Testis (tissue), 3 donors: ENCODE data around the gene GAB2. TPM values are rescaled to one million over a fixed set of nuclear protein-coding genes. Genes with fewer than 3 reads are reported as not detected.
A peak's percentile ranks its signal among the peaks of the same experiment; 100 is the strongest.
"Not testable (repeated sequence)": the region's sequence is repeated elsewhere in the genome, so short reads cannot be mapped to it uniquely, and the experiment has no call there.

Experiments used
- DNase-seq: peaks from one replicate; pipeline ENCODE4 v3.0.0-alpha.2; 2019
- H3K27ac ChIP-seq, 2 donors: fragments of 200-600 bp; sonication (generic); one replicate each; pipeline ENCODE4 v1.5.1; 2019
- H3K27me3 ChIP-seq: fragments of 200-600 bp; sonication (generic); one replicate; pipeline ENCODE4 v1.5.1; 2019
- H3K36me3 ChIP-seq: fragments of 200-600 bp; sonication (generic); one replicate; pipeline ENCODE4 v1.5.1; 2017; ENCODE audit warnings: low read depth; ENCODE audit errors: missing control alignments
- H3K4me1 ChIP-seq: fragments of 200-600 bp; sonication (generic); one replicate; pipeline ENCODE4 v1.5.1; 2019
- H3K4me3 ChIP-seq, 2 donors: fragments of 200-600 bp; sonication (generic); one replicate each; pipeline ENCODE4 v1.5.1; 2017 to 2019
- H3K9me3 ChIP-seq: fragments of 200-600 bp; sonication (generic); one replicate; pipeline ENCODE4 v1.5.1; 2017
- POLR2A ChIP-seq: fragments of 450-650 bp; IDR thresholded peaks from one replicate; pipeline ENCODE4 v1.6.1; 2017; ENCODE audit warnings: antibody characterized with exemption, mild to moderate bottlenecking, moderate library complexity
- whole genome bisulfite sequencing, 2 donors: methylation state at CpG; one replicate each; pipeline ENCODE4 v1.1.5; 2018; 5-methylcytosine and 5-hydroxymethylcytosine counted together
- intact Hi-C: fragments of 100-400 bp; cut with DNase I; formaldehyde crosslinking; loops from one replicate; pipeline ENCODE4 v1.15.1; 2023; ENCODE audit warnings: low total_unique reads
- polyA plus RNA-seq: library from polyadenylated mRNA; stranded (reverse); fragments of 350-450 nt; fragmentation: Illumina TruSeq; extraction: RNeasy Lipid Tissue Mini Kit (QIAGEN cat#74804); gene quantifications from one replicate; pipeline ENCODE4 v1.2.3, GENCODE V29; 2014; ENCODE audit warnings: low read depth, low replicate concordance; ENCODE audit not compliant: insufficient read depth
- total RNA-seq, 2 donors: library from RNA; depleted of rRNA; stranded (reverse); fragments of >200 nt; gene quantifications; one replicate each; pipeline ENCODE4 v1.2.3, GENCODE V29; 2016
- TF ChIP-seq, protein P1 (sequence below), 3 experiments: fragments of 450-650 bp in 2 of 3; fragments of 200-600 bp in 1 of 3; sonication (generic) in 1 of 3; IDR thresholded peaks; one replicate each; pipeline ENCODE4 v1.5.1; 2016 to 2019; ENCODE audit warnings: antibody characterized with exemption in 3 of 3, mild to moderate bottlenecking in 2 of 3, moderate library complexity in 1 of 3

GAB2 gene
- total and polyA plus RNA-seq, 3 donors from 2014 or later, result 9.2 to 14.3 (median 10.9) TPM

DNA sequence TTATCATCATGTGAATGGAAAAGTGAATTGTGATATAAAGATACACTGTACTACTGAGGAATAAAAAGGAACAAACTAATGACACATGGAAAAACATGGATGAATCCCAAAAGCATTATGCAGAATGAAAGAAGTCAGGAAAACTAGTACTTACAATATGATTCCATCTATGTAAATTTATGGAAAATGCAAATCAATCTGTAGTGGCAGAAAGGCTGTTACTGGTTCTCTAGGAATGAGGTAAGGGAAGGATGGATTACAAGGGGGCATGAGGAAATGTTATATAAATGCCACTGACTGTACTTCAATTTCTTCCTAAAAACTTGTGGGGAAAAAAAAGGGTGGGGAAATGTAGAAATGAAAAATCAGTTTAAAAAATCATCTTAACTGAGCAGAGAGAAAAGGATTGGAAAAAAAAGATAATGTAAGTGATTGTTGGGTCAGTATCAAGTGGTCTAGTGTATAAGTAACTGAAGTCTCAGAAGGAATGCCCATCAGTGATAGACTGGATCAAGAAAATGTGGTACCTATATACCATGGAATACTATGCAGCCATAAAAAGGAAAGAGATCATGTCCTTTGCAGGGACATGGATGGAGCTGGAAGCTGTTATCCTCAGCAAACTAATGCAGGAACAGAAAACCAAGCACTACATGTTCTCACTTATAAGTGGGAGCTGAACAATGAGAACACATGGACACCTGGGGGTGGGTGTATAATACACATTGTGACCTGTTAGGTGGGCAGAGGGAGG, 180.2 kb downstream of the GAB2 start:
- intact Hi-C loops, result no loop called here
- H3K4me1 ChIP-seq, result no peaks in the 10 kb centered on the region
- no peak for TF ChIP-seq POLR2A
- TF ChIP-seq, protein P1, sequence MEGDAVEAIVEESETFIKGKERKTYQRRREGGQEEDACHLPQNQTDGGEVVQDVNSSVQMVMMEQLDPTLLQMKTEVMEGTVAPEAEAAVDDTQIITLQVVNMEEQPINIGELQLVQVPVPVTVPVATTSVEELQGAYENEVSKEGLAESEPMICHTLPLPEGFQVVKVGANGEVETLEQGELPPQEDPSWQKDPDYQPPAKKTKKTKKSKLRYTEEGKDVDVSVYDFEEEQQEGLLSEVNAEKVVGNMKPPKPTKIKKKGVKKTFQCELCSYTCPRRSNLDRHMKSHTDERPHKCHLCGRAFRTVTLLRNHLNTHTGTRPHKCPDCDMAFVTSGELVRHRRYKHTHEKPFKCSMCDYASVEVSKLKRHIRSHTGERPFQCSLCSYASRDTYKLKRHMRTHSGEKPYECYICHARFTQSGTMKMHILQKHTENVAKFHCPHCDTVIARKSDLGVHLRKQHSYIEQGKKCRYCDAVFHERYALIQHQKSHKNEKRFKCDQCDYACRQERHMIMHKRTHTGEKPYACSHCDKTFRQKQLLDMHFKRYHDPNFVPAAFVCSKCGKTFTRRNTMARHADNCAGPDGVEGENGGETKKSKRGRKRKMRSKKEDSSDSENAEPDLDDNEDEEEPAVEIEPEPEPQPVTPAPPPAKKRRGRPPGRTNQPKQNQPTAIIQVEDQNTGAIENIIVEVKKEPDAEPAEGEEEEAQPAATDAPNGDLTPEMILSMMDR (IDR thresholded peaks at IDR 0.05), result no peak
- no peaks in the 10 kb centered on the region for H3K27me3 ChIP-seq
- H3K36me3 ChIP-seq, result no peaks in the 10 kb centered on the region
- H3K4me3 ChIP-seq, result no peak overlapping the region
- no peak for DNase-seq
- H3K9me3 ChIP-seq, result no peaks in the 10 kb centered on the region
- H3K27ac ChIP-seq, result no peak overlapping the region

DNA sequence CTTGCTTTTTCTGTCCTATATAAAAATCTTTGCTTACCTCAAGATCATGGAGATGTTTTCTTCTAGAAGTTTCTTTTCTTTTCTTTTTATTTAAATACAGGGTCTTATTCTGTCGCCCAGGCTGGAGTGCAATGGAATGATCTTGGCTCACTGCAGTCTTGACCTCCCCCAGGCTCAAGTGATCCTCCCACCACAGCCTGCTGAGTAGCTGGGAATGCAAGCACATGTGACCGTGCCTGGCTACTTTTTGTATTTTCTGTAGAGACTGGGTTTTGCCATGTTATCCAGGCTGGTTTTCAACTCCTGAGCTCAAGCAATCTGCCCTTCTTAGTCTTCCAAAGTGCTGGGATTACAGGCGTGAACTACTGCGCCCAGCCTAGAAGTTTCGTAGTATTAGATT, 183.6 kb downstream of the GAB2 start:
- DNase-seq, result peak; percentile 67
- 71 to 77% methylated on average over 5 of the region's 5 CpGs for WGBS, 2 donors
- Histone ChIP-seq H3K36me3 (no peaks in the 10 kb centered on the region), H3K4me1 (no peaks in the 10 kb centered on the region), H3K27me3 (no peaks in the 10 kb centered on the region), H3K27ac (no peak overlapping the region), H3K4me3 (no peak overlapping the region), H3K9me3 (no peaks in the 10 kb centered on the region)
- intact Hi-C loops, result no loop called here
- TF ChIP-seq, protein P1 (IDR thresholded peaks at IDR 0.05), result no peak
- no peak for TF ChIP-seq POLR2A

DNA sequence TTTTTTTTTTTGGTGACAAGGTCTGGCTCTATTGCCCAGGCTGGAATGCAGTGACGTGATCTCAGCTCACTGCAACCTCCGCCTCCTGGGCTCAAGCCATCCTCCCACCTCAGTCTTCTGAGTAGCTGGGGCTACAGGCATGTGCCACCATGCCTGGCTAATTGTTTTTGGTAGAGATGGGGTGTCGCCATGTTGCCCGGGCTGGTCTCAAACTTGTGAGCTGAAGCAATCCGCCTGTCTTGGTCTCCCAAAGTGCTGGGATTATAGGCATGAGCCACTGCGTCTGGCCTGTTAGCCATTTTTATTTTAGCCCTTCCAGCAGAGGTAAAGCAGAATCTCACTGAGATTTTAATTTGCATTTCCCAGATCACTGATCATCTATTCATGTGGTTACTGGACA, 184.6 kb downstream of the GAB2 start:
- H3K9me3 ChIP-seq, H3K4me1 ChIP-seq, intact Hi-C loops, H3K36me3 ChIP-seq, H3K4me3 ChIP-seq, H3K27me3 ChIP-seq, DNase-seq, H3K27ac ChIP-seq: not testable (repeated sequence)
- 89 to 92% methylated on average over 6 of the region's 6 CpGs for WGBS, 2 donors

DNA sequence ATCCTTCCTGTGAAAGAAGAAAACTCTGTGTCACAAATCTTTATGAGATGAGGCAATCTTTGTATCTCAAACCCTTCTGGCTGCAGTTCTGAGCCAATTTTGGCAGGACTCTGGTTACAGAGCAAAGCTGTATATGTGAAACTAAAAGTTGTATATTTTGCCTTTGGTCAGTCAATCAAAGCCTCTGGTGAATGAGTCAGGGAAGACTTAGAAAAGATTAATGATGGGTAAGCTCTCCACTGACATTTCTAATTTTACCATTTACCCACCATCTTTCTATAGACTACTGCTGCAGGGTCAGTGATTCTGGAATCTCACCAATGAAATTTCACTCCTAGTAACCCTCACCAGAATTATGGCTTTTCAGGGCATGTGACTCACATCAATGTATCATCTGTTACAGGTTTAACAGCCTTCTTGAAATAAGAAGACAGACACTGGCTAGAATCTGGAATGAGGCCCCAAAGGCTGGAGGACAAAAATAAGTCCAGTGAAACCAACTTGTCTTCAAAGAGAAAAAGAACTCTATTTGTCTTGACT, 185.6 kb downstream of the GAB2 start:
- TF ChIP-seq, protein P1 (IDR thresholded peaks at IDR 0.05), result no peak
- TF ChIP-seq POLR2A, result no peak
- intact Hi-C loops, result no loop called here
- Histone ChIP-seq H3K27me3 (no peaks in the 10 kb centered on the region), H3K4me3 (no peak overlapping the region), H3K36me3 (no peaks in the 10 kb centered on the region), H3K9me3 (no peaks in the 10 kb centered on the region), H3K27ac (no peak overlapping the region), H3K4me1 (no peaks in the 10 kb centered on the region)
- DNase-seq, result no peak

DNA sequence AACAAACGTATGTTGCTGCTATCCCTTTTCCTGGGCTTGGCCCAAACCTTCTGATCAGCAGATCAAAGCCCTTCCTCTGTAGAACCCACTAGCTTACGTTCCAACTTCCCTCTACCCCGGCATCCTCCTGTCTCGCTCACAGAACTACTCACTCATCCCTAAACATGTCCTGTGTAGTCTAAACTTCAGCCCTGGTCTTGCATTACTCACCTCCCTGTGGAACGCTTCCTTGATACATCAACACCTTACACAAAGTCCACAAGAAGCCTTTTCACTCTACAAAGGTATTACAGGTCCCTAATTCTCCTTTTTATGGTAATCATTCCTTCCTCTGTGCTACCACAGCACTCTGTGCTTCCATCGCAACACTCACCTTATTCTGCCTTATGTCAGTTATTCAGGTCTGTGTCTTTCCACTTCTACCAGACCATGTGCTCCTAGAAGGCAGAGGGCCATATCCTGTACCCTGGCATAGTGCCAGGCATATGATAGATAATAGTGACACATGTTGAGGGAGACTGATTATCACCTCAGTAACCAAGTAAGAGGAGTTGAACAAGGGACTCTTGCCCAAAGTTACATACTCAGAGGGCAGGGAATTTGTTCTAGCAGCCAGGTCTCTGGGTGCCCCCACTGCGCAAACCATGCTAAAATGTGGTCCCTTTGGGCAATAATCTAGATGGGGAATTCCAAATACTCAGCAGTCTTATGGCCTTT, 187.3 kb downstream of the GAB2 start:
- intact Hi-C loops, result no loop called here
- H3K27ac ChIP-seq, result no peak overlapping the region

More for the DNA sequence above, 187.3 kb downstream of the GAB2 start:
- TF ChIP-seq, protein P1 (IDR thresholded peaks at IDR 0.05), result no peak
- no peak for TF ChIP-seq POLR2A
- H3K4me1 ChIP-seq, result no peaks in the 10 kb centered on the region
- DNase-seq, result no peak
- 85 to 87% methylated on average over 7 of the region's 7 CpGs for WGBS, 2 donors
- H3K36me3 ChIP-seq, result no peaks in the 10 kb centered on the region
- no peaks in the 10 kb centered on the region for H3K27me3 ChIP-seq
- no peak overlapping the region for H3K4me3 ChIP-seq
- H3K9me3 ChIP-seq, result no peaks in the 10 kb centered on the region
